ENCODE data around the gene FAM177A1.
"Not testable (repeated sequence)": the region's sequence is repeated elsewhere in the genome, so short reads cannot be mapped to it uniquely, and the experiment has no call there.

Gene FAM177A1

GRCh38 chr14:35046048-35046750 lies at the start of gene FAM177A1:
Gene FAM177A1, plus strand, starts transcription at chr14:35046272. Its CDS starts 192 bp downstream, at chr14:35046464.
- DNase-seq: peak; percentile 98

- DNase-seq: no peak
These were observed 48.3 kb upstream of the FAM177A1 start for GRCh38 chr14:34997762-34998161.

- DNase-seq: no peak
These were observed 46.6 kb upstream of the FAM177A1 start for GRCh38 chr14:34999500-34999899.

GRCh38 chr14:35001621-35002020 lies 44.5 kb upstream of the FAM177A1 start:
- DNase-seq: no peak

GRCh38 chr14:35004839-35005238 lies 41.2 kb upstream of the FAM177A1 start:
- DNase-seq: no peak

- DNase-seq: no peak
These were observed 29.5 kb upstream of the FAM177A1 start for GRCh38 chr14:35016568-35016967.

- no peak for DNase-seq
These were observed 25.4 kb upstream of the FAM177A1 start for GRCh38 chr14:35020713-35021112.

- no peak for DNase-seq
These were observed 17.6 kb upstream of the FAM177A1 start for GRCh38 chr14:35028435-35028834.

GRCh38 chr14:35032562-35032961 lies 13.5 kb upstream of the FAM177A1 start:
- DNase-seq: no peak

GRCh38 chr14:35034440-35034833 lies 11.6 kb upstream of the FAM177A1 start:
- no peak for DNase-seq

- not testable (repeated sequence) for DNase-seq
These were observed 11.0 kb upstream of the FAM177A1 start for GRCh38 chr14:35034944-35035554.

- not testable (repeated sequence) for DNase-seq
These were observed 7.8 kb upstream of the FAM177A1 start for GRCh38 chr14:35038312-35038711.

- no peak for DNase-seq
These were observed 3.4 kb upstream of the FAM177A1 start for GRCh38 chr14:35042632-35043031.

- DNase-seq: no peak
These were observed 3.0 kb upstream of the FAM177A1 start for GRCh38 chr14:35043046-35043445.

- DNase-seq: no peak
These were observed 904 bp upstream of the FAM177A1 start for GRCh38 chr14:35044939-35045797.

- no peak for DNase-seq
These were observed 349 bp upstream of the FAM177A1 start for GRCh38 chr14:35045798-35046047.

- DNase-seq: no peak
These were observed 872 bp downstream of the FAM177A1 start for GRCh38 chr14:35046751-35047536.

- DNase-seq: no peak
These were observed 2.0 kb downstream of the FAM177A1 start for GRCh38 chr14:35047976-35048513.

GRCh38 chr14:35050652-35051051 lies 4.6 kb downstream of the FAM177A1 start:
- DNase-seq: no peak

GRCh38 chr14:35051796-35052195 lies 5.7 kb downstream of the FAM177A1 start:
- no peak for DNase-seq

- DNase-seq: no peak
These were observed 6.6 kb downstream of the FAM177A1 start for GRCh38 chr14:35052637-35053036.

GRCh38 chr14:35061113-35061791 lies 15.2 kb downstream of the FAM177A1 start:
- not testable (repeated sequence) for DNase-seq

All from activated naive CD4-positive, alpha-beta T cell treated with Interleukin-2 at 50 U/mL for 16 hours (primary cell).